Measurements from ENCODE around the gene ATP9A.
"Not testable (repeated sequence)": the region's sequence is repeated elsewhere in the genome, so short reads cannot be mapped to it uniquely, and the experiment has no call there.

ATP9A gene

GRCh38 chr20:51723026-51723425, 45.2 kb downstream of the ATP9A start:
- not testable (repeated sequence) for DNase-seq (ENCODE audit: low read depth)

- DNase-seq (ENCODE audit: low read depth) = not testable (repeated sequence)
Measured at GRCh38 chr20:51722246-51722645, 45.9 kb downstream of the ATP9A start.

- no peak for DNase-seq (ENCODE audit: low read depth)
Measured at GRCh38 chr20:51720854-51721253, 47.3 kb downstream of the ATP9A start.

GRCh38 chr20:51720384-51720783, 47.8 kb downstream of the ATP9A start:
- DNase-seq (ENCODE audit: low read depth) = no peak

- no peak for DNase-seq (ENCODE audit: low read depth)
Measured at GRCh38 chr20:51715856-51716185, 52.4 kb downstream of the ATP9A start.

GRCh38 chr20:51715163-51715855, 52.9 kb downstream of the ATP9A start:
- no peak for DNase-seq (ENCODE audit: low read depth)

- no peak for DNase-seq (ENCODE audit: low read depth)
Measured at GRCh38 chr20:51713213-51713598, 55.0 kb downstream of the ATP9A start.

GRCh38 chr20:51712501-51713212, 55.5 kb downstream of the ATP9A start:
- DNase-seq (ENCODE audit: low read depth) = no peak

GRCh38 chr20:51711426-51711825, 56.8 kb downstream of the ATP9A start:
- no peak for DNase-seq (ENCODE audit: low read depth)

- DNase-seq (ENCODE audit: low read depth) = no peak
Measured at GRCh38 chr20:51710361-51710894, 57.8 kb downstream of the ATP9A start.

GRCh38 chr20:51705400-51705799, 62.8 kb downstream of the ATP9A start:
- no peak for DNase-seq (ENCODE audit: low read depth)

GRCh38 chr20:51703400-51704287, 64.5 kb downstream of the ATP9A start:
- no peak for DNase-seq (ENCODE audit: low read depth)

GRCh38 chr20:51702556-51702955, 65.6 kb downstream of the ATP9A start:
- DNase-seq (ENCODE audit: low read depth) = no peak

- no peak for DNase-seq (ENCODE audit: low read depth)
Measured at GRCh38 chr20:51700809-51701285, 67.3 kb downstream of the ATP9A start.

- DNase-seq (ENCODE audit: low read depth) = no peak
Measured at GRCh38 chr20:51698252-51698651, 69.9 kb downstream of the ATP9A start.

GRCh38 chr20:51697096-51697826, 70.9 kb downstream of the ATP9A start:
- no peak for DNase-seq (ENCODE audit: low read depth)

GRCh38 chr20:51696304-51697071, 71.7 kb downstream of the ATP9A start:
- no peak for DNase-seq (ENCODE audit: low read depth)

GRCh38 chr20:51695574-51696303, 72.5 kb downstream of the ATP9A start:
- DNase-seq (ENCODE audit: low read depth) = no peak

GRCh38 chr20:51692806-51693400, 75.3 kb downstream of the ATP9A start:
- no peak for DNase-seq (ENCODE audit: low read depth)

- no peak for DNase-seq (ENCODE audit: low read depth)
Measured at GRCh38 chr20:51691703-51692102, 76.5 kb downstream of the ATP9A start.

All from stimulated activated CD8-positive, alpha-beta memory T cell treated with anti-CD3 and anti-CD28 coated beads, Interleukin-12 subunit alpha, Interleukin-12 subunit beta, amount 100 ng/mL, for 4 hours (primary cell).